IMR-90 (cell line): ENCODE data around the gene PGLYRP2.

ENCODE experiments used
- BHLHE40 ChIP-seq: fragments of 150-350 bp; IDR thresholded peaks from 2 replicates; pipeline ENCODE4 v1.6.1; 2016; ENCODE audit warnings: mild to moderate bottlenecking, low read depth, low read length
- CEBPB ChIP-seq: IDR thresholded peaks from 2 replicates; pipeline ENCODE4 v1.6.1; 2012; ENCODE audit warnings: low read depth, low read length, improper control_type of control experiment
- MAFK ChIP-seq: IDR thresholded peaks from 2 replicates; pipeline ENCODE4 v1.6.1; 2012; ENCODE audit warnings: low read depth, low read length, improper control_type of control experiment
- MAZ ChIP-seq: IDR thresholded peaks from 2 replicates; pipeline ENCODE4 v1.6.1; 2012; ENCODE audit warnings: low read depth, mild to moderate bottlenecking, low read length, improper control_type of control experiment, moderate library complexity, borderline replicate concordance
- MXI1 ChIP-seq: IDR thresholded peaks from 2 replicates; pipeline ENCODE4 v1.6.1; 2012; ENCODE audit warnings: low read depth, mild to moderate bottlenecking, low read length, moderate library complexity, borderline replicate concordance
- NFE2L2 ChIP-seq: fragments of 150-350 bp; IDR thresholded peaks from 2 replicates; pipeline ENCODE4 v1.6.1; 2016; ENCODE audit warnings: low read depth, mild to moderate bottlenecking, low read length
- POLR2A ChIP-seq: IDR thresholded peaks from 2 replicates; pipeline ENCODE4 v1.6.1; 2012; ENCODE audit warnings: mild to moderate bottlenecking, low read depth, low read length
- RAD21 ChIP-seq: IDR thresholded peaks from 2 replicates; pipeline ENCODE4 v1.6.1; 2012; ENCODE audit warnings: low read length, improper control_type of control experiment
- RCOR1 ChIP-seq: IDR thresholded peaks from 2 replicates; pipeline ENCODE4 v1.6.1; 2012; ENCODE audit warnings: mild to moderate bottlenecking, low read length, improper control_type of control experiment; ENCODE audit not compliant: insufficient replicate concordance
- RFX5 ChIP-seq: IDR thresholded peaks from 2 replicates; pipeline ENCODE4 v1.8.0; 2012; ENCODE audit warnings: low read depth, mild to moderate bottlenecking, low read length, moderate library complexity
- SMC3 ChIP-seq: fragments of 150-350 bp; IDR thresholded peaks from 2 replicates; pipeline ENCODE4 v1.6.1; 2016; ENCODE audit warnings: low read depth, mild to moderate bottlenecking, antibody characterized with exemption, low read length, moderate library complexity
- TF ChIP-seq, protein P1 (sequence below): conservative IDR thresholded peaks from 2 replicates; pipeline ENCODE4 v1.5.1; 2012; ENCODE audit warnings: mild to moderate bottlenecking, low read depth, low read length, improper control_type of control experiment
- TF ChIP-seq, protein P2 (sequence below): fragments of 150-350 bp; IDR thresholded peaks from 2 replicates; pipeline ENCODE4 v1.6.1; 2017; ENCODE audit warnings: mild to moderate bottlenecking, antibody characterized with exemption, low read length, low read depth
- TF ChIP-seq, protein P3 (sequence below): fragments of 150-350 bp; IDR thresholded peaks from 2 replicates; pipeline ENCODE4 v1.6.1; 2016; ENCODE audit warnings: low read depth, mild to moderate bottlenecking, low read length, moderate library complexity, borderline replicate concordance

DNA sequence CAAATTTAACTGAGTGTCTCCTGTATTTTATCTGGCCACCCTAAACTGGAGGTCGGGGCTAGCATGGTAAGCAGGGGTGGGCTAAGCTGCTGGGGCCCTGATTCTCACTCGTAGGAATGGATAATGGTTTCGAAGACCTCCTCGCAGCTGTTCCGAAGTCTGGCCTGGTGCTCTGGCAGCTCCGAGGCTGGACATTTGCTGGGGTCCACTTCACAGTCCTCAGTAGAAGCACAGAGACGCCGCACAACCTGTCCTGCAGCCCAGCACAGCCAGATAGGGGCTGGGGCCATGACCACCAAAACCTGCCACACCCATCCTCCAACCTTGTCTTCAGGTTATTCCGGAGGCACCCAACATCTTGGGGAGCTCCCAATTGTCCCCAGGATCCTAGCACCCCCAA lies 23.3 kb downstream of the PGLYRP2 start:
- TF ChIP-seq, protein P1, sequence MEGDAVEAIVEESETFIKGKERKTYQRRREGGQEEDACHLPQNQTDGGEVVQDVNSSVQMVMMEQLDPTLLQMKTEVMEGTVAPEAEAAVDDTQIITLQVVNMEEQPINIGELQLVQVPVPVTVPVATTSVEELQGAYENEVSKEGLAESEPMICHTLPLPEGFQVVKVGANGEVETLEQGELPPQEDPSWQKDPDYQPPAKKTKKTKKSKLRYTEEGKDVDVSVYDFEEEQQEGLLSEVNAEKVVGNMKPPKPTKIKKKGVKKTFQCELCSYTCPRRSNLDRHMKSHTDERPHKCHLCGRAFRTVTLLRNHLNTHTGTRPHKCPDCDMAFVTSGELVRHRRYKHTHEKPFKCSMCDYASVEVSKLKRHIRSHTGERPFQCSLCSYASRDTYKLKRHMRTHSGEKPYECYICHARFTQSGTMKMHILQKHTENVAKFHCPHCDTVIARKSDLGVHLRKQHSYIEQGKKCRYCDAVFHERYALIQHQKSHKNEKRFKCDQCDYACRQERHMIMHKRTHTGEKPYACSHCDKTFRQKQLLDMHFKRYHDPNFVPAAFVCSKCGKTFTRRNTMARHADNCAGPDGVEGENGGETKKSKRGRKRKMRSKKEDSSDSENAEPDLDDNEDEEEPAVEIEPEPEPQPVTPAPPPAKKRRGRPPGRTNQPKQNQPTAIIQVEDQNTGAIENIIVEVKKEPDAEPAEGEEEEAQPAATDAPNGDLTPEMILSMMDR: no peak
- TF ChIP-seq POLR2A: no peak
- TF ChIP-seq MAZ: no peak
- no peak for TF ChIP-seq SMC3
- no peak for TF ChIP-seq RFX5
- no peak for TF ChIP-seq RAD21
- no peak for TF ChIP-seq CEBPB
- TF ChIP-seq NFE2L2: no peak
- TF ChIP-seq RCOR1: no peak
- TF ChIP-seq, protein P2, sequence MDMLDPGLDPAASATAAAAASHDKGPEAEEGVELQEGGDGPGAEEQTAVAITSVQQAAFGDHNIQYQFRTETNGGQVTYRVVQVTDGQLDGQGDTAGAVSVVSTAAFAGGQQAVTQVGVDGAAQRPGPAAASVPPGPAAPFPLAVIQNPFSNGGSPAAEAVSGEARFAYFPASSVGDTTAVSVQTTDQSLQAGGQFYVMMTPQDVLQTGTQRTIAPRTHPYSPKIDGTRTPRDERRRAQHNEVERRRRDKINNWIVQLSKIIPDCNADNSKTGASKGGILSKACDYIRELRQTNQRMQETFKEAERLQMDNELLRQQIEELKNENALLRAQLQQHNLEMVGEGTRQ: no peak
- TF ChIP-seq BHLHE40: no peak
- TF ChIP-seq MAFK: no peak
- TF ChIP-seq MXI1: no peak
- TF ChIP-seq, protein P3, sequence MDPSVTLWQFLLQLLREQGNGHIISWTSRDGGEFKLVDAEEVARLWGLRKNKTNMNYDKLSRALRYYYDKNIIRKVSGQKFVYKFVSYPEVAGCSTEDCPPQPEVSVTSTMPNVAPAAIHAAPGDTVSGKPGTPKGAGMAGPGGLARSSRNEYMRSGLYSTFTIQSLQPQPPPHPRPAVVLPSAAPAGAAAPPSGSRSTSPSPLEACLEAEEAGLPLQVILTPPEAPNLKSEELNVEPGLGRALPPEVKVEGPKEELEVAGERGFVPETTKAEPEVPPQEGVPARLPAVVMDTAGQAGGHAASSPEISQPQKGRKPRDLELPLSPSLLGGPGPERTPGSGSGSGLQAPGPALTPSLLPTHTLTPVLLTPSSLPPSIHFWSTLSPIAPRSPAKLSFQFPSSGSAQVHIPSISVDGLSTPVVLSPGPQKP: no peak
